H1 (cell line): ENCODE measurements around the gene PABPC1L. TPM values are rescaled to one million over a fixed set of nuclear protein-coding genes. Genes with fewer than 3 reads are reported as not detected.

Experiments
- CTCF ChIA-PET: fragments of 300-600 bp; sonication (Branson Sonifier 250); formaldehyde crosslinking; loops from one replicate; lab custom pipeline; 2021; ENCODE audit not compliant: partially characterized antibody; lab: Charles Lee
- POLR2A ChIA-PET: fragments of 300-600 bp; sonication (Branson Sonifier 250); formaldehyde crosslinking; loops from one replicate; lab custom pipeline; 2021; ENCODE audit warnings: inconsistent platforms; ENCODE audit not compliant: partially characterized antibody; lab: Charles Lee
- DNase-seq, 2 experiments: peaks; one replicate each; pipeline versions ENCODE4 v3.0.0 to v3.0.0-alpha.2; 2010 to 2022; ENCODE audit warnings: low spot score in 2 of 2, low read depth in 1 of 2, mixed read lengths in 1 of 2
- FAIRE-seq: peaks from 2 replicates; lab custom pipeline; 2011; peaks lifted over from hg19 to GRCh38; lab: Jason Lieb, UNC
- H2AFZ ChIP-seq: 2 replicates; pipeline ENCODE4 v1.8.1; 2012; ENCODE audit warnings: low read length, inconsistent platforms
- H2AK5ac ChIP-seq: 2 replicates; pipeline ENCODE4 v1.6.1; 2013; ENCODE audit warnings: low read depth, low read length
- H2BK120ac ChIP-seq: replicated peaks from 2 replicates; pipeline ENCODE3; 2013; ENCODE audit warnings: low read depth, low read length, inconsistent platforms
- H2BK12ac ChIP-seq: 2 replicates; pipeline ENCODE4 v1.6.1; 2013; ENCODE audit warnings: low read depth, low read length
- H2BK15ac ChIP-seq: 2 replicates; pipeline ENCODE4 v1.6.1; 2013; ENCODE audit warnings: low read length
- H2BK20ac ChIP-seq: 2 replicates; pipeline ENCODE4 v1.6.1; 2013; ENCODE audit warnings: low read length
- H2BK5ac ChIP-seq: 2 replicates; pipeline ENCODE4 v1.6.1; 2013; ENCODE audit warnings: low read depth, low read length
- H3K14ac ChIP-seq: 2 replicates; pipeline ENCODE4 v1.6.1; 2013; ENCODE audit warnings: inconsistent platforms; ENCODE audit not compliant: insufficient read length
- H3K18ac ChIP-seq: 2 replicates; pipeline ENCODE4 v1.6.1; 2013; ENCODE audit warnings: low read length; ENCODE audit errors: extremely low read depth
- H3K23ac ChIP-seq: 2 replicates; pipeline ENCODE4 v1.6.1; 2013; ENCODE audit warnings: inconsistent platforms; ENCODE audit not compliant: insufficient read length
- H3K23me2 ChIP-seq: 2 replicates; pipeline ENCODE4 v1.6.1; 2013; ENCODE audit warnings: low read depth, low read length
- H3K27ac ChIP-seq: 2 replicates; pipeline ENCODE4 v1.6.1; 2011; ENCODE audit warnings: low read depth, low read length, inconsistent platforms
- H3K27me3 ChIP-seq, 4 experiments: replicated peaks in 1 of 4; 1 replicate in 1 of 4; 2 replicates in 3 of 4; pipeline versions ENCODE4 v1.6.1 to v1.8.1; 2011 to 2013; ENCODE audit warnings: low read length in 3 of 4, mild to moderate bottlenecking in 3 of 4, inconsistent platforms in 2 of 4, mixed read lengths in 2 of 4, moderate library complexity in 1 of 4; ENCODE audit not compliant: control insufficient read depth in 3 of 4, insufficient read depth in 3 of 4; ENCODE audit errors: extremely low read depth in 1 of 4
- H3K36me3 ChIP-seq, 4 experiments: 2 replicates each; pipeline versions ENCODE4 v1.6.1 to v1.8.1; 2011 to 2013; ENCODE audit warnings: mild to moderate bottlenecking in 4 of 4, low read length in 3 of 4, moderate library complexity in 2 of 4, control low read depth in 1 of 4, inconsistent platforms in 1 of 4; ENCODE audit not compliant: insufficient read depth in 4 of 4, control insufficient read depth in 2 of 4
- H3K4ac ChIP-seq: replicated peaks from 2 replicates; pipeline ENCODE3; 2013; ENCODE audit warnings: low read length, low read depth, mixed read lengths, inconsistent platforms; ENCODE audit not compliant: insufficient read length
- H3K4me1 ChIP-seq, 4 experiments: replicated peaks in 1 of 4; 1 replicate in 1 of 4; 2 replicates in 3 of 4; pipeline versions ENCODE4 v1.6.1 to v1.8.1; 2011 to 2013; ENCODE audit warnings: low read length in 3 of 4, inconsistent platforms in 2 of 4, mixed read lengths in 1 of 4; ENCODE audit not compliant: insufficient read depth in 4 of 4, control insufficient read depth in 3 of 4
- H3K4me2 ChIP-seq, 2 experiments: 2 replicates each; pipeline versions ENCODE4 v1.6.1 to v1.8.1; 2011 to 2013; ENCODE audit warnings: low read depth in 2 of 2, low read length in 2 of 2, control low read depth in 1 of 2, inconsistent platforms in 1 of 2, mild to moderate bottlenecking in 1 of 2; ENCODE audit not compliant: insufficient read depth in 1 of 2
- H3K4me3 ChIP-seq, 4 experiments: fragments of 200-600, 300-600 bp in 1 of 4; sonication (generic), shearing (Covaris generic), sonication (Bioruptor Twin) in 1 of 4; 2 replicates each; pipeline versions ENCODE4 v1.5.1 to v1.8.1; 2011 to 2016; ENCODE audit warnings: low read length in 4 of 4, low read depth in 3 of 4, control low read depth in 2 of 4, inconsistent platforms in 2 of 4, mild to moderate bottlenecking in 2 of 4, mixed read lengths in 1 of 4, moderate library complexity in 1 of 4; ENCODE audit not compliant: insufficient read depth in 2 of 4; ENCODE audit errors: extremely low read depth in 1 of 4
- H3K56ac ChIP-seq: replicated peaks from 2 replicates; pipeline ENCODE3; 2013; ENCODE audit warnings: low read depth, mild to moderate bottlenecking, mixed read lengths, low read length, inconsistent platforms; ENCODE audit not compliant: insufficient read length
- H3K79me1 ChIP-seq: 2 replicates; pipeline ENCODE4 v1.6.1; 2013; ENCODE audit warnings: low read depth, low read length, control low read depth
- H3K79me2 ChIP-seq, 2 experiments: 2 replicates each; pipeline versions ENCODE4 v1.6.1 to v1.8.1; 2012 to 2013; ENCODE audit warnings: low read length in 2 of 2, mild to moderate bottlenecking in 2 of 2, inconsistent platforms in 1 of 2; ENCODE audit not compliant: insufficient read depth in 2 of 2, control insufficient read depth in 1 of 2
- H3K9ac ChIP-seq, 4 experiments: replicated peaks in 1 of 4; 1 replicate in 1 of 4; 2 replicates in 3 of 4; pipeline versions ENCODE4 v1.6.1 to v1.8.1; 2011 to 2013; ENCODE audit warnings: low read depth in 3 of 4, low read length in 3 of 4, control low read depth in 2 of 4, mild to moderate bottlenecking in 2 of 4, moderate library complexity in 2 of 4, inconsistent platforms in 1 of 4; ENCODE audit errors: extremely low read depth in 1 of 4
- H3K9me3 ChIP-seq, 2 experiments: 2 replicates each; pipeline versions ENCODE4 v1.6.1 to v1.8.1; 2012 to 2013; ENCODE audit warnings: mild to moderate bottlenecking in 2 of 2, moderate library complexity in 2 of 2, control low read depth in 1 of 2, inconsistent platforms in 1 of 2, low read depth in 1 of 2, low read length in 1 of 2, mixed read lengths in 1 of 2; ENCODE audit not compliant: insufficient read depth in 2 of 2
- H4K20me1 ChIP-seq, 2 experiments: replicated peaks in 1 of 2; 2 replicates each; pipeline versions ENCODE3 to v1.8.1; 2011 to 2013; ENCODE audit warnings: inconsistent platforms in 2 of 2, low read length in 2 of 2, mild to moderate bottlenecking in 1 of 2; ENCODE audit not compliant: insufficient read depth in 2 of 2, control insufficient read depth in 1 of 2
- H4K5ac ChIP-seq: 2 replicates; pipeline ENCODE4 v1.6.1; 2013; ENCODE audit warnings: low read length, low read depth, mixed read lengths, inconsistent platforms; ENCODE audit not compliant: insufficient read length
- H4K8ac ChIP-seq: 2 replicates; pipeline ENCODE4 v1.8.0; 2013; ENCODE audit warnings: mild to moderate bottlenecking, moderate library complexity, low read length, inconsistent platforms; ENCODE audit not compliant: insufficient read depth; ENCODE audit errors: extremely low read depth
- H4K91ac ChIP-seq: replicated peaks from 2 replicates; pipeline ENCODE3; 2013; ENCODE audit warnings: low read length, mixed read lengths, inconsistent platforms; ENCODE audit not compliant: insufficient read length
- JUND ChIP-seq: IDR thresholded peaks from 2 replicates; pipeline ENCODE4 v1.6.1; 2011; ENCODE audit warnings: mild to moderate bottlenecking, improper control_type of control experiment, low read length
- MAX ChIP-seq: IDR thresholded peaks from 2 replicates; pipeline ENCODE4 v1.6.1; 2012; ENCODE audit warnings: inconsistent platforms
- SUZ12 ChIP-seq: fragments of 200-600 bp; sonication (generic); IDR thresholded peaks from 2 replicates; pipeline ENCODE4 v1.6.1; 2012; ENCODE audit warnings: mild to moderate bottlenecking, inconsistent platforms, low read length, moderate library complexity, mixed read lengths
- WGBS, 2 experiments: shearing (Covaris generic) in 1 of 2; methylation state at CpG; one replicate each; pipeline versions ENCODE4 v1.1.6 to v1.1.7; 2013 to 2015; ENCODE audit warnings: low lambda C conversion rate in 2 of 2, mixed read lengths in 2 of 2, inconsistent platforms in 1 of 2, low coverage in 1 of 2, missing lambda C conversion rate in 1 of 2; ENCODE audit not compliant: insufficient replicate concordance in 2 of 2, insufficient coverage in 1 of 2, insufficient read length in 1 of 2; ENCODE audit errors: extremely low coverage in 1 of 2, missing lambda C conversion rate in 1 of 2; 5-methylcytosine and 5-hydroxymethylcytosine counted together
- polyA plus RNA-seq, 7 experiments: library from polyadenylated mRNA; depleted of rRNA in 3 of 7; stranded (reverse) in 5 of 7; unstranded in 2 of 7; fragments of >200 nt in 5 of 7; fragments of 200-250 nt in 2 of 7; gene quantifications; 1 replicate in 5 of 7; 2 replicates in 1 of 7; 4 replicates in 1 of 7; pipeline versions ENCODE4 v1.2.1 to v1.2.3, GENCODE V29; 2011 to 2013; ENCODE audit warnings: missing spikeins in 2 of 7, mixed read lengths in 2 of 7
- total RNA-seq: library from RNA; stranded (reverse); fragmentation: NEBNext Ultra II Directional; extraction: Animal tissue kit (Norgen Biotek cat#: 25700); gene quantifications from 2 replicates; pipeline ENCODE4 v1.2.1, GENCODE V29; 2021

The PABPC1L gene
- total and polyA plus RNA-seq, 2 of the 8 experiments (the other 6 are each of a cell fraction or from before 2014, with no cell fraction given) = 61.1 to 108 TPM

- no peak overlapping the region for H2BK15ac ChIP-seq
- no peak overlapping the region for H3K4me2 ChIP-seq
- no peak overlapping the region for H3K9ac ChIP-seq
- H3K4me3 ChIP-seq = no peak overlapping the region
- no peak overlapping the region for H2BK120ac ChIP-seq
- FAIRE-seq (no peak), DNase-seq (no peak)
- H3K4me1 ChIP-seq = no peaks in the 10 kb centered on the region; a peak in 1 of 7 replicates
- H3K79me2 ChIP-seq = peaks cover 0 to 10% of the 10 kb centered on the region in 2 experiments; a peak in 1 of 4 replicates
- no peak overlapping the region for H3K23ac ChIP-seq
- H3K27ac ChIP-seq = no peak overlapping the region
- H2BK12ac ChIP-seq = no peak overlapping the region
- peaks cover 0 to 19% (median 4%) of the 10 kb centered on the region in 4 experiments; a peak in 4 of 8 replicates for H3K36me3 ChIP-seq
- H4K91ac ChIP-seq = no peak overlapping the region
- H3K27me3 ChIP-seq = no peaks in the 10 kb centered on the region
- ChIA-PET CTCF (no interaction called here), POLR2A (no interaction called here)
- TF ChIP-seq SUZ12 (no peak), MAX (no peak), JUND (no peak)
- WGBS, 2 experiments = 90% methylated on average over 1 of the region's 1 CpG; no CpG with 5 or more reads in 1 of the 2 experiments
- H2AFZ ChIP-seq = no peak overlapping the region
- H3K56ac ChIP-seq = no peak overlapping the region
- H3K14ac ChIP-seq = no peak overlapping the region
- H3K4ac ChIP-seq = no peak overlapping the region
- no peaks in the 10 kb centered on the region for H4K20me1 ChIP-seq
- H2BK5ac ChIP-seq = no peak overlapping the region
- H4K5ac ChIP-seq = no peak overlapping the region
- H3K18ac ChIP-seq = no peak overlapping the region
- peaks cover 2% of the 10 kb centered on the region; the same call in 1 of the 2 replicates for H3K23me2 ChIP-seq
- H4K8ac ChIP-seq = no peak overlapping the region
- H3K79me1 ChIP-seq = no peaks in the 10 kb centered on the region
- H2AK5ac ChIP-seq = no peak overlapping the region
- no peaks in the 10 kb centered on the region for H3K9me3 ChIP-seq
- H2BK20ac ChIP-seq = no peak overlapping the region
Observed at GRCh38 chr20:44988631-44989171, 78.8 kb downstream of the PABPC1L start.

Other genes with a start within 250 kb of the PABPC1L start
- gene CCN5, start 194.7 kb upstream of the PABPC1L start, total RNA-seq = not detected in 2 replicates
- gene CCN5, start 194.7 kb upstream of the PABPC1L start, polyA plus RNA-seq (2011; rRNA removed) = not detected in 2 replicates
- 0.24 and 0.33 TPM in 2 replicates for gene KCNK15, start 164.2 kb upstream of the PABPC1L start, total RNA-seq
- gene KCNK15, start 164.2 kb upstream of the PABPC1L start, polyA plus RNA-seq (2011; rRNA removed) = 0.33 and 0.74 TPM in 2 replicates
- 44.2 and 49.8 TPM in 2 replicates for gene RIMS4, start 99.5 kb upstream of the PABPC1L start, total RNA-seq
- gene RIMS4, start 99.5 kb upstream of the PABPC1L start, polyA plus RNA-seq (2011; rRNA removed) = 13.3 and 18.9 TPM in 2 replicates
- 246 and 256 TPM in 2 replicates for gene YWHAB, start 24.4 kb upstream of the PABPC1L start, total RNA-seq
- gene YWHAB, start 24.4 kb upstream of the PABPC1L start, polyA plus RNA-seq (2011; rRNA removed) = 40.2 and 72.9 TPM in 2 replicates
- gene TOMM34, start 50.3 kb downstream of the PABPC1L start, total RNA-seq = 32.1 and 33.8 TPM in 2 replicates
- gene TOMM34, start 50.3 kb downstream of the PABPC1L start, polyA plus RNA-seq (2011; rRNA removed) = 30.0 and 35.1 TPM in 2 replicates
- 33.8 and 34.3 TPM in 2 replicates for gene STK4, start 56.5 kb downstream of the PABPC1L start, total RNA-seq
- 8.6 and 12.0 TPM in 2 replicates for gene STK4, start 56.5 kb downstream of the PABPC1L start, polyA plus RNA-seq (2011; rRNA removed)
- 1.8 and 1.9 TPM in 2 replicates for gene KCNS1, start 191.1 kb downstream of the PABPC1L start, total RNA-seq
- gene KCNS1, start 191.1 kb downstream of the PABPC1L start, polyA plus RNA-seq (2011; rRNA removed) = 1.4 and 2.0 TPM in 2 replicates
- gene WFDC5, start 205.1 kb downstream of the PABPC1L start, total RNA-seq = not detected in 2 replicates
- gene WFDC5, start 205.1 kb downstream of the PABPC1L start, polyA plus RNA-seq (2011; rRNA removed) = not detected in 2 replicates
- gene WFDC12, start 214.4 kb downstream of the PABPC1L start, total RNA-seq = not detected in 2 replicates
- gene WFDC12, start 214.4 kb downstream of the PABPC1L start, polyA plus RNA-seq (2011; rRNA removed) = not detected in 2 replicates